ENCODE measurements around the gene CREB1. TPM values are rescaled to one million over a fixed set of nuclear protein-coding genes. Genes with fewer than 3 reads are reported as not detected.

Gene CREB1
- total and polyA plus RNA-seq, 2 donors (not counting 3 experiments of a cell fraction or from before 2014, with no cell fraction given): 31.0 to 71.1 TPM

DNA sequence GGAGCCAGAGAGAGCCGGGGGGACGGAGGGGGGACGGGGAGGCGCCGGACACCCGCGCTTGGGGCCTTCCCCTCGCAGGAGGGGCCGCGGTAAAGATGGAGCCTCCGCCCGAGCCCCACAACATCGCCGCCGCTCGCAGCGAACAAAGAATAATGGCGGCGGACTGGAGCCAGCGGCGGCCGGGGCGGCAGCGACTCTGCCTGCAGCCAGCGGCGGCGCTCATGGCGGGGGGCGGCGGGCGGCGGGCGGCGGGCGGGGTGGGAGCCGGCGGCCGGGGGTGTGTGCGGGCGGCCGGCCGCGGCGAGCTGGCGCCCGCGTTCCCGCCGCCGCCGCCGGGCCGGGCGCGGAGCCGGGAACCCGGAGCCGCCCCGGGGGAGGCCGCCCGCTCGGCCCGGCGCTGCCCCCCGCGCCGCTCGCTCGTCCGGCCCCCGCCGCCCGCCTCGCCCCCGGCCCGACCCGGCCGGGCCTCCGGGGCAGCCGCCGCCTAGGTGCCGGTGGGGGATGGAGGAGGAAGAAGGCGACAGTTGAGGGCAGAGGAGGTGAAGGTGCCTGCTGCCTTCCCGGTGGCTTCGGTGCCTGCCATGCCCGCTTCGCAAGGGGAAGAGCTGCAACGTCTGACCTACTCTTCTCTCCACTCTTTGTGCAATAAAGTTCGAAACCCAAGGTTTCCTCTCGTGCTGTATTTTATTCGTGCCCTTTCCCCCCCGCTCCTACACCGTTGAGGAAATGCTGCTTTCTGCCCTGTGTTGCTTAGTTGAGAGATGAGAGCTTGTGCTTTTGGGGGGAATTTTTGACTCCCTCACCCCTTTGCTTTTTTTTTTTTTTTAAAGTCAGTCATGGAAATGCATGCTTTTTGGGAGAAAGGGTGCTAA, 634 bp downstream of the CREB1 start:
- BruUV-seq (replicated peaks): no TSS peak
- TF ChIP-seq POLR2AphosphoS5 (IDR thresholded peaks at IDR 0.05; ENCODE audit: insufficient read depth, low read depth, low read length) (peak; percentile 33), MAX (IDR thresholded peaks at IDR 0.05; ENCODE audit: insufficient read depth, insufficient read length) (no peak), JUN (IDR thresholded peaks at IDR 0.05; ENCODE audit: borderline replicate concordance, insufficient read depth, insufficient read length, low read depth) (no peak), GATA2 (IDR thresholded peaks at IDR 0.05; ENCODE audit: insufficient read depth, insufficient read length, low read depth, low read length) (no peak), POLR2A (IDR thresholded peaks at IDR 0.05; ENCODE audit: low read depth, low read length) (no peak), MYC (IDR thresholded peaks at IDR 0.05; ENCODE audit: low read depth, low read length) (no peak), CTCF (IDR thresholded peaks at IDR 0.05; ENCODE audit: extremely low read depth in 1 of 2, insufficient read depth in 1 of 2, low read depth in 1 of 2, low read length in 2 of 2) (no peak)
- Histone ChIP-seq H3K79me2 (ENCODE audit: control insufficient read depth, insufficient read depth, low read length) (peaks cover 52% of the 10 kb centered on the region), H3K4me3 (replicated peaks in 1 of 3; ENCODE audit: insufficient read depth in 1 of 3, low read depth in 1 of 3, low read length in 3 of 3) (peak overlapping the region; percentile 79 to 98 (median 91)), H2AFZ (ENCODE audit: low read depth, low read length) (peak overlapping the region; percentile 53), H3K4me2 (ENCODE audit: insufficient read depth, low read length) (peak overlapping the region; percentile 98), H3K9ac (replicated peaks; ENCODE audit: extremely low read depth, insufficient read depth, low read length) (peak overlapping the region; percentile 94), H3K36me3 (ENCODE audit: control insufficient read depth in 2 of 2, extremely low read depth in 1 of 2, insufficient read depth in 2 of 2, low read length in 2 of 2) (no peaks in the 10 kb centered on the region), H3K9me1 (replicated peaks; ENCODE audit: control insufficient read depth, extremely low read depth, insufficient read depth, low read length) (no peaks in the 10 kb centered on the region), H4K20me1 (replicated peaks; ENCODE audit: control insufficient read depth, extremely low read depth, insufficient read depth, low read length) (peaks cover 4% of the 10 kb centered on the region), H3K27me3 (ENCODE audit: control insufficient read depth in 2 of 2, insufficient read depth in 2 of 2, low read length in 2 of 2) (no peaks in the 10 kb centered on the region), H3K9me3 (replicated peaks; ENCODE audit: control insufficient read depth, insufficient read depth, low read length) (no peaks in the 10 kb centered on the region), H3K4me1 (ENCODE audit: control insufficient read depth, extremely low read depth, insufficient read depth, low read length) (peaks cover 32% of the 10 kb centered on the region), H3K27ac (ENCODE audit: insufficient read depth, low read depth, low read length) (peak overlapping the region; percentile 95)
- FAIRE-seq (peak; percentile 49), DNase-seq (ENCODE audit: low read depth, low spot score) (peak; percentile 60)
- dilution Hi-C loops (cut with MboI; ENCODE audit: extremely low pct_ligation_motif_present, low sequenced_read_pairs) (no loop called here), intact Hi-C loops (cut with micrococcal nuclease) (loop anchor here (1.0 to 5.0 kb wide), 3 partner anchors 19 to 197 kb away; partner anchors contain the start of gene CCNYL1)
- ChIA-PET POLR2A (interaction anchor here (0.7 to 1.7 kb wide), 10 partner anchors 13 to 195 kb away, joined by 3 to 9 read pairs (median 4); partner anchors contain the start of genes CCNYL1 and METTL21A), CTCF (interaction anchor here (0.6 to 2.2 kb wide), 11 partner anchors 11 to 730 kb away, joined by 3 to 19 read pairs (median 3); partner anchors contain the start of gene METTL21A)
